GM19438 (cell line): ENCODE measurements around the gene TNS4.

Experiments used
- ATAC-seq: cut with Tn5 transposase; IDR thresholded peaks from one replicate; pipeline ENCODE4 v1.9.1; 2021; ENCODE audit warnings: low read depth; ENCODE audit not compliant: unreplicated experiment

The TNS4 gene

DNA sequence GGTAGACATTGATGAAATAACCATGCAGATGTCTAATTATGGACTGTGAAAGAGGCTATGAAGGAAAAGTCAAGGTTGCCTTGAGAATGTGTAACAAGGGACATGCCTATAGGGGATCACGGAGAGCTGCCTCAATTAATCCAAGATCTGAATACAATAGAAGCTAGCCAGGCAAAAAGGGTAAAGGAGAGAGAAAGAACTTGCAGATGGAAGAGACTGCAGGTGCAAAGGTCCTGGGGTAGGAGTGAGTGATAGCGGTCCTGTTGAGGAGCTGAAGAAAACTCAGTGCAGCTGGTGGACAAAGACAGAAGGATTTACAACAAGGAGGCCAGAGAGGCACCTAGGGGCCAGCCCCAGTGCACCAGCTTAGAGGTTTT lies 15.9 kb upstream of the TNS4 start:
- ATAC-seq, result no peak

DNA sequence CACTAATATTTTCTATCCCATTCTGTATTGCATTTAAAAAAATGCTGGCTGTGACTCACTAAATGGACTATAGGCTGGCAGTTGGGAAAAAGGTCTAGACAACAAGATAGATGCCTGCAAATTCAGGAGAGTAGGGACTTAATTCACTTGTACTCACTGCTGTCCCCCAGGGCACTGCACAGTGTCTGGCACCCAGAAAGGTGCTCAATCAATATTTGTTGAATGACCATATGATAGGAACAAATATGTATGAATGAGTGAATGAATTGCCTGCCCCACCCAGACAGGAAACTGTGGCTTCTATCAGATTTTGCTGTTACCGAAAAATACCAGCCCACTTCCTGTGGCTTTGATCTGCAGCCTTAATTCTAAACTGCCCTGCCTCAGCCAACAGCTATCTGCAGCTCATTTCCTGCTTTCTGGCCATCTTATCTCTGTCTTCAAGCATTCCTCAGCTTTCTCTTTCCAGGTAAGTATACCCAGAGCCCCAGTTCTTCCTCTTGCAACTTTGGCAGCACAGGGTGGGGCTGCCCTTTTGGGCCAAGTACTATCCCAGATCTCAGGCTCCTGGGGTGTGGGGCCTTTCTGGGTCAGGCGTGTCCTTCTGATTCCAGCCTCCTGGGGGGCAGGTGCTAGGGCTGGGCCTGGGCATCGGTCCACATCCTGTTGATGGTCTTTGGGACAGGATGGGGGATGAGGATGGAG lies 15.3 kb upstream of the TNS4 start:
- no peak for ATAC-seq

DNA sequence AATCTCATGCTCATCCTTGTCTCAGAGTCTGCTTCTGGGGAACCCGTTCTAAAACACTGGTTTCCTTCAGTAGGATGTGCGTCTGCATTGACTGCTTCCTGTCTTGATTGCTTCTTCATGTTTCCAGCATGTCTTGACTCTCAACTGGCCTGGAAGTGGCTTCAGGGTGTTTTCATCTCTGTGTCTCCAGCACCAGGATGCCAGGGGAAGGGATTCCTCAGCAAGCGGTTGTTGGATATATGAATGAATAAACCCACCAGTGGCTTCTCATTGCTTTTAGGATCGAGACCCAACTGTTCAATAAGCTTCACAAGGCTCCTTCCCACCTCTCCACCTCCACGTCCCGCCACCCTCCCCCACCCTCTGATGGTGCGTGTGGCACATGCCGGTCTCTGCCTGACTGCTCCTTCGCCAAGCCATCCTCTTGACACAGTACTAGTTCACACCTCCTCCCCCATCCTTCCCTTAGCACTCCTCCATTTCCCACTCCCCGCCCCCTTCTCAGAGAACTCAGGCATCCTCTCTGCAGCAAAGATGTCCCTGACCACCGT lies 14.1 kb upstream of the TNS4 start:
- ATAC-seq, result no peak

DNA sequence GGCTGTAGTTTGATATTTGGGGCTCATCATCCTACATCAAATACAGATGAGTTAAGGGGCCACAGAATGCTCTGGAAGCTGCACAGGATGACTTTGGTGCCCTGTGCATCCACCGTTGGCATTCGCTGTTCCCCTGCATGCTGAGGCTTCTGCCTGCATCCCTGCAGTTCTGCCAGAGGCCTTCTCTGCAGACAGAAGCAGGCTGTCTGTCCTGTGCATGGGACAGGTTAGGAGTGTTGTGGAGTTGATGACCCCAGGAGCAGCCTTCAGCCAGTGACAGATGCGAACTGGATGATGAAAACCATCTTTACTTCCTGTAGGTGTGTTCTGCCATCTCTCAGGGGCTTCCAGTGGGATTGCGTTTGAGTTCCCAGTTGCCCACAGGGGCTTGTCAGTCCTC lies 13.6 kb upstream of the TNS4 start:
- ATAC-seq, result no peak

DNA sequence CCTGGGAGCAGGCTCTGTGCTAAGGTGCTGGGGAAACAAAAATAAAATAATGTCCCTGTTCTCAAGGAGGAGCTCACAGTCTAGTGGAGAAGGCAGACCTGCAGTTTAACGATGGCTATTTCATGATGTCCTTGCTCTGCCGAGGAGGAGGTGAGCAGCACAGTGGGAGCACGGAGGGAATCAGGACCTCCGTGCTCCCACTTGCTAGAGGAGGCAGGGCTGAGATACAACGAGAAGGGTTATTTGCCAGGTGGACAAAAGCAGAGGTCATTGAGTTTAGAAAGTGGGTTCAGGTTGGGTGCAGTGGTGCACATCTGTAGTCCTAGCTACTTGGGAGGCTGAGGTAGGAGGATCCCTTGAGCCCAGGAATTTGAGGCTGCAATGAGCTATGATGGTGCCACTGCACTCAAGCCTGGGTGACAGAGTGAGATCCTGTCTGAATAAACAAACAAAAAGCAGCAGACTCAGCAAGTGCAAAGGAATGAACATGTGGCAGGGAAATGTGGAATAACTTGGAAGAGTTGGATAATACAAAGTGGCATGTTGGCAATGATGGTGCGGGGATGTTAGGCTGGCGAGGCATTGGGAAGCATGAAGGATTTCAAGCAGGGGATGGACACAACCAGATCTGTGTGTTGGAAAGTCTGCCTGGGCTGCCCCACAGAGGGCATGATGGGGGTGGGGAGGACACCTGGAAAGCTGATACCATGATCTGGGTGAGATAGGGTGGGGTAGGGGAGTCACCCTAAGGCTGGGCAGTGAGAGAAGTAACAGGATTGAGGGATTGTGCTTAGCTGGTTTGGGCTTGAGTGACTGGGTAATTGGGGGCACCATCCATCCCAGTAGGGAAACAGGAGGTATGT lies 12.8 kb upstream of the TNS4 start:
- ATAC-seq, result no peak

DNA sequence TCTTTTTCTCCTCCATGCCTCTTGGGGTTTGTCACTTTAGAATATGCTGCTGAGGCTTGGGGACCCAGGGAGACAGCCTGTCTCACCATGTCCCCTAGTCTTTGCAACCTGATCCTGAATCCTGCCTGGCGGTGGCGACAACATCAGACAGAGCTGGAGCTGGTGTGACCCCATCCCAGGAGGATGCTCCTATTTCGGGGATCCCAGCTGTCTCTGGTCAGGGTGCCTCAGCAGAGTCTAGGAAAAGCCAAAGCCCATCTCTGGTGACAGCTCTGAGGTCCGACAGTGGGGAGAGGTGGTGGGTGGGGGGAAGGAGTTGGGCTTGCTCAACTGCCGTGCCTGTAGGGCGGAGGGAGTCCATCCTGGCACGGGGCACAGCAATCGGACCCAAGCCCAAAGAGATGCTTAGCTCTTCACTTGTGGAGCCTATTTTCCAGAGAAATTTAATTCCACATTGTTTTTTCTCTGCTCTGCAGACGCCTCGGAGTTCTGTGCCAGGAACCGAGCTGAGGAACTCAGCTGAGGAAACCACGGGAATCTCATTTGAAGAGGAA lies 10.3 kb upstream of the TNS4 start:
- ATAC-seq, result no peak

DNA sequence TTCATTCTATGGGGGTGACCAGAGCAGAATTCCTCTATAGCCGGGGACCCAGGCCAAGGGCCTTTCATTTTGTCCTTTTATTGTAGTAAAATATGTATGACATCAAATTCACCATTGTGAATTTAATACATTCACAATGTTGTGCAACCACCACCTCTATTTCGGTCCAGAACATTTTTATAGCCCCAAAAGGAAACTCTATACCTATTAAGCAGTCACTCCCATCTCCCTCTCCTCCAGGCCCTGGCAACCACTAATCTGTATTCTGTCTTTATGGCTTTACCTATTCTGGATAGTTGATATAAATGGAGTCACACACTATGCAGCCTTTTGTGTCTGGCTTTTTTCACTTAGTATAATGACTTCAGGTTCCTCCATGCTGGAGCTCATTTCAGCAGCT lies 9.7 kb upstream of the TNS4 start:
- ATAC-seq, result no peak

DNA sequence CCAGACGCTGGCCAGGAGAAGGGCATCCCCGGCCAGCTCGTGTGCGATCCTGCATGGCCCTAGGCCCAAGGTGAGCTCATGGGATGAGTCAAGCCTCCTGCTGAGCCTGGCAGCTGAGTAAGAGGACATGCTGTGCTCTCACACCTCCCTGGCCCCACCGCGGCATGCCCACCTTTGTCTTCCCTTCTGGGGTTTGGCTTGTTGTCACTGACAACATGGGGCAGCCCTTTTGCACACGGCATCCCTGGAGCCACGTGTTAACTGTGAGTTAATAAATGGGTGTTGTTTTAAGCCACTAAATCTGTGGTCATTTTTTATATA lies 8.9 kb upstream of the TNS4 start:
- no peak for ATAC-seq

DNA sequence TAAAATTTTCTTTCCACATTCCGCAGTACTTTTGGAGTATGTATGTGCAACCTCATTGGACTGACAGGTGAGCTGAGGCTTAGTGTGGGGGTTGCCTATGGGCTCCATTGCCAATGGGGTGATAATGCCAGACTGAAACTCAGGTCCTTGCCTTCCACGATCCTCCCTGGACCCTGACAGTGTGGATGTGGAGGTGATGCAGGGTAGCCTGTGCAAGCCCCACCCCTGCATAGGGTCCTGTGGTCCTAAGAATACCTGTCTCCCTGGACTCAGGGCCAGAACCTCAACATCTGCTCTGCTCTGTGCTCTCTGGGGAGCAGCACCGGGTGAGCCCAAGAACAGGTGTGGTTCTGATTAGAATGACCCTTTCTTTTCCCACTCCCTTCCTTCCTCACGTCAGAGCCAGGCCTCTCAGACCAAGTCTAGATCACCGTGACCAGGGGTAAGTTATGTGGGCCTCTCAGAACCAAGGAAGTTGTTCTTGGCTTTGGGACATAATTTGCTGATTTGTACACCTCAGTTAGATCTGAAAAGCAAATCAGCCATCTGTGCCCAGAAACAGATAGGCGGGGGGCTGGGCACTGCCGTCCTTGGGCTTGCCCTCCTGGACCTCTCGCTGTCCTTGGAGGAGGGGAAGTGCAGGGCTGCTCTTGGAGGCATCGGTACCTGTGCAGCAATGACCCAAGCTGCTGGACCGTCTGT lies 8.4 kb upstream of the TNS4 start:
- no peak for ATAC-seq

DNA sequence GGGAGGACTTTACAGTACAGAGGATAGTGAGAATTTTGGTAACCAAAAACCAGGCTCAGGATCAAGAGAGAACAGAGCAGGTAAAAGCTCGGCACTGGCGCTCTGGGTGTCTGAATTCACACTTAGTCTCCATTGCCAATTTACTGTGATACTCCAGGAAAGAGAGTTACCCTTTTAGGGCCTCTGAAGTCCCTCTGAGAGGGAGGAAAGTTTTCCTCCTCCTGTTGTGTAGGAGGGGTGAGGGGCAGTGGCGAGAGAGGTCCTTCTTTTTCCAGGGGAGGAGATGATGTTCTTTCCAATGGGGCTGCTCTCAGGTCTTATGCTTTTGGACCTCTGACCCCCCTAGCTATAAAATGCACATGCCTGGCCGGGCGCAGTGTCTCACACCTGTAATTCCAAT lies 5.4 kb upstream of the TNS4 start:
- no peak for ATAC-seq

DNA sequence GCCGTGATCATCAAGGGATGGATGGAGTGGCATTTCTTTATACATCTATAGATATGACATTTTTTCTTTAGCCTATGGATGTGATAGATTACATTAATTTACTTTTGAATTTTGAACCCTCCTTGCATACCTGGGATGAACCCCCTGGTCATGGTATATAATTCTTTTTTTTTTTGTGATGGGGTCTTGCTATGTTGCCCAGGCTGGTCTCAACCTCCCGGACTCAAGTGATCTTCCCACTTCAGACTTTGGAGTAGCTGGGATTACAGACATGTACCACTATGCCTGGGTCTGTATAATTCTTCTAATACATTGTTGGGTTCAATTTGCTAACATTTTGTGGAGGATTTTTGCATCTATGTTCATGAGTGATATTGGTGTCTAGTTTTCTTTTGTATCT lies 1.7 kb upstream of the TNS4 start:
- no peak for ATAC-seq

DNA sequence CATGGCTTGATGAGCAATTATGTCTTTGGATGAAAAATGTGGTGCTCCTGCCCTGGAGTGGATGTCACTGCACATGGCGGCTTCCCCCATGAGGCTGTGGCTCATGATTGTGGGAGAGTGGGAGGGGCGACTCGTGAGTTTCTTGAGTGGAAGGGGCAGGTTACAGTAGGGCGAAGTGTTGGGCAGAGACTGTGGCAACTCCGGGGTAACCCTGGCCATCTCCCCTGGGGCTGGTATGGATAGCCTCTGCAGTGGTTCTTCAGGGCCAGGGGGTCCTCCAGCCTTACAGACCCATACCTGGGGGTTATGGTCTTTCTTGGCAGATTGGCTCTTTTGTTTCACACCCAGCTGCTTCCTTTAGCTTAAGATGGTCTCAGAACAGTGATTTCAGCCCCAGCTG lies 1.3 kb upstream of the TNS4 start:
- ATAC-seq, result no peak

DNA sequence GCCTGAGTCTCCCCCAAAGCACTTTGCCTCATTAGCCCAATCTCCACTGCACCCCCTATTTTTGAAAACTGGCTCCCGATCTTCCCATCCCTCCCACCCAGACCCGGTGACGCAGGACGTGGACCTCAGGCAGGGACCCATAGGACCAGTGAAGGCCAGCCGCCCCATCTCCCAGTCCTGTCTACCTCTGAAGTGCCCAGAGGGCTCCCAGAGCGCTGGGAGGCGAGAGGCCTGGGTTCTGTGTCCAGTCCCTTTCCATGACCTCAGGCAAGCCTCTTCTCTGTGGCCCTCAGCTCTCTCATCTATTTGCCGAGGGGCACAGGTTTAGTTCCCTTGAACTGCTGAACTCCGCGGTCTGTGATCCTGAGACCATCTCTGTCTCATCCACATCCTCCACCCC lies 714 bp downstream of the TNS4 start:
- ATAC-seq, result no peak

DNA sequence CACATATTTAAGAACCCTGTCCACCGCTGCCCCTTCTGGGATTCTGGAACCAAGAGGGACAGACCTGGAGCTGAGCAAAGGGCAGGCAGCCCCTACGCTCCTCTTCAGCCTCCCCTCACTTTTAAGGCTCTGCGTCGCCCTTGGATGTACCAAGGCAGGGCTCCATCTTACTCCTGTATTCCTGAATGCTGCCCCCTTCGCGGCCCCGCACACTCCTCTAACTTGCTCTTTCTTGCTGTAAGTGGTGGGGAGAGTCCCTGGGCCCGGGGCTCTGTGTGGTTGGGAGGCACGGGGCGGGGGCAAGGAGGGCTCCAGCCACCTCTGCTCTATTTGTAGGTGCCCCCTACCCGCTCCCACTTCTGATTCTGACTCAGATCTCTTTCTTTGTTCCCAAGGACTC lies 1.2 kb downstream of the TNS4 start:
- no peak for ATAC-seq

DNA sequence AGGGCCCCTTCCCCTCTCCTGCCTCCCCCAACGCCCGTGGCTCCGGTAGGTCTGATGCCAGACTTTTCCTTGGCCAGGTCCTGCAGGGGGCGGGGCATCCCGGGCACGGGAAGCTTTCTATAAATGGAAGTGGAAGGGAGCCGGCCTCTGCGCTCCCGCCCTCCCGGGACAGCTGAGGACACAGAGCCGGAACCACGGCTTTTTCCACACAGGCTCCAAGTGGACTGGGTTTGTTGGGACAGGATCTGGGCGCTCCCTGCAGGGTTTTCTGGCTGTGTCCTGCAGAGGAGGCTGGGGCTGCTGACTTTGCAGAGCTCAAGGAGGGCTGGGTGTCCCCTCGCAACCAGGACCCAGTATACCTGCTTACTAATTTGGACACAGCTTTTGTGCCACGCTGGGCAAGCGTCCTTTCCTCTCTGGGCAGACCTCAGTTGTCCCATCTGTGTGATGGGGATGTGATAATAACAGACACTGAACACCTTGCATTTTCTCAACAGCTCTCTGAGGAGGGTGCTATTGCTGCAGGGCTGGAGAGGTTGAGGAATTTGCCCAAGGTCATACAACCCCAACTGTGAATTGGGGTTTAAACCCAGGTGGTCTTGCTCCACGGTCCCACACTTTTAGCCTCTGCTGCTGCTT lies 1.8 kb downstream of the TNS4 start:
- no peak for ATAC-seq

DNA sequence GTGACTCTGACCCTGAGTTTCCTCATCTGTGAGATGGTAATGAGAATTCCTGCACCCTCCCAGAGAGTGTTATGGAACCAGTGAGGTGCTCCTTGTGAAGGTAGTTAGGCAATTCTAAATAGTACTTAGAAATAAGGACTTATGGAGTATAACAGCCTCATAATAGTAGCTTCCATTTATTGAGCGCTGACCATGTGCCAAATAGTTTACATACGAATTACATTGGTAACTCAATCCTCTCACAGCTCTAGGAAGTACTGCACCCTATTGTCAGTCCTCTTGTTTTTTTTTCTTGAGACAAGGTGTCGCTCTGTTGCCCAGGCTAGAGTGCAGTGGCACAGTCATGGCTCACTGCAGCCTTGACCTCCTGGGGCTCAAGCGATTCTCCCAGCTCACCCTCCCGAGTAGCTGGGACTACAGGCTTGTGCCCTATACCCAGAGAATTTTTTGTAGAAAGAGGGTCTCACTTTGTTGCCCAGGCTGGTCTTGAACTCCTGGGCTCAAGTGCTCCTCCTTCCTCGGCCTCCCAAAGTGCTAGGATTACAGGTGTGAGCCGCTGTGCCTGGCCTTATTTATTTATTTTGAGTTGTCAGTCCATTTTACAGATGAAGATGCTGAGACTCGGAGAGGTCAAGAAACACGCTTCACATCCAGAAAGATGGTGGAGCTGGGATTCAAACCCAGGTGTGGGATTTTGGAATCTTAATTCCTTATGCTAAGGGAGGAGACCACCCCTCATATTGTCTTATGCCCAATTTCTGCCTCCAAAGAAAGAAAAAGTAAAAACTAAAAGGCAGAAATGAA lies 2.9 kb downstream of the TNS4 start:
- no peak for ATAC-seq

DNA sequence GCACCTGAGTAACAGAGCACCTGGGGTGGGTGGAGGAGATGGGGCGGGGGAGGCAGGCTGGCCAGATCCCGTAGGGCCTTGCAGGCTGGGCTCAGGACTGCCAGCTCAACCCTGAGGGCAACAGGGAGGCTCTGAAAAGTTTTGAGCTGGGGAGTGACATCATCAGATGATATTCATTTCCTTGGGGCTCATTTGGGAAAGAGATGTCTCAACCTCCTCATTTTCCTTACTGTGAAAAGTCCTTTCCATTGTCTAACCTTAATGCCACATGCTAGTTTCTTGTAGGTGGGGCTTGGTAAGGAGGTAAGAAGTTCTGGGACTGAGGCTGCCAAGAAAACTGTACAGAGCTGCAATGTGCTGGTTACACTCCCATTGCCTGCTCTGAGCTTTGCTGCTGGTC lies 3.7 kb downstream of the TNS4 start:
- ATAC-seq, result no peak

DNA sequence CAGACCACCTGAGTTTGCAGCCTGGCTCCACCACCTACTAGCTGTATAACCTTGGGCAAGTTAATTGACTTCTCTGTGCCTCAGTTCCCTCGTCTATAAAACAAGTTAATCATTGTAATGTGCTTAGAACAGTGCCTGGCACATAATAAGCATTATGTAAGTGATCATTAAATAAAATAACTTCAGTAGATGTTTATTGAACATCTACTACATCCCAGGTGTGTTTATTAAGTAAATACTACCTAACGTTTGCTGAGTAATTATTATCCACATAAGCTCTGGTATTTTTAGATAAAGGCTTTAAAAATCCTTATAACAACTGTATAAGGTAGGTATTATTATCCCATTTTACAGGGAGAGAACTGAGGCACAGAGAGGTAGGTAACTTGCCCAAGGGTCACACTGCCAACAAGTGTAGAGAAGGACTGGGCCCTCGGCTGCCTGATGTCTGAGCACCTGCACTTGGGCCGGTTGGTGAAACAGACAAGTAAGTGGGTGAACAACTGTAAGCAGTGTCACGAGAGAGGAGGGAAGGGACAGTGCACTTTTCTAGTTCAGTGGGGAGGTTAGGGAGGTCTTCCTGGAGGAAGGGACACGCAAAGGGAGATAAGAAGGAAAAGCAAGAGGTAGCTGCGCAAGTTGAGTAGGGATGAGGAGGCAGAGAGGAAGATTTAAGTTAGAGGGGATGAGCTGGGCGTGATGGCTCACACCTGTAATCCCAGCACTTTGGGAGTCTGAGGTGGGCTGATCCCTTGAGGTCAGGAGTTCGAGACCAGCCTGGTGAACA lies 4.6 kb downstream of the TNS4 start:
- no peak for ATAC-seq

DNA sequence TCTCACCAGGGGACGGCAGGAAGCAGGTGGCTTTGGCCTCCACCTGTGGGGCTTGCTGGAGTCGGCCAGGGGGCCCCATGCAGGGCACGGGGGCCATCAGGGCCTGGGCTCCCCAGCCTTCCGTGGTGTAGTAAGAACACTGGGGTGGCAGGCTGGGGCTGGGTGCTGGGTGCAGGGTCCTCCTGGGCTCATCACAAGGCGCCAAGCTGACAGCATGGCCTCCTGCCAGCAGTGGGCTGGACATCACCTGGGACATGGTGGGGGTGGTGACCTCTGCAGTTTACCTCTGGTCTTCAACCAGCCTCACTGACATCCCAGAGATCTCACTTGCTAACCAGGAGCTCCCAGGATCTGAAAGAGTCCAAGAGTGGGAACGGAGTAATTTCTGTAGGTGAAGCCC lies 5.3 kb downstream of the TNS4 start:
- ATAC-seq, result no peak
